Liver (tissue), 9 donors: ENCODE data around the gene ADAMTS6. TPM values are rescaled to one million over a fixed set of nuclear protein-coding genes. Genes with fewer than 3 reads are reported as not detected.

Experiments
- DNase-seq: peaks from one replicate; pipeline ENCODE4 v3.0.0-alpha.2; 2017; ENCODE audit warnings: low spot score
- H3K27ac ChIP-seq, 2 donors: one replicate each; pipeline ENCODE4 v1.7.0; 2013; ENCODE audit warnings: inconsistent platforms in 2 of 2, low read length in 2 of 2, control low read depth in 1 of 2, low read depth in 1 of 2, mild to moderate bottlenecking in 1 of 2
- H3K27me3 ChIP-seq, 4 donors: one replicate each; pipeline versions ENCODE4 v1.6.1 to v1.7.0; 2013; ENCODE audit warnings: low read length in 3 of 4, inconsistent platforms in 1 of 4, mild to moderate bottlenecking in 1 of 4, moderate library complexity in 1 of 4; ENCODE audit not compliant: control insufficient read depth in 4 of 4, insufficient read depth in 4 of 4
- H3K36me3 ChIP-seq, 4 donors: one replicate each; pipeline versions ENCODE4 v1.6.1 to v1.7.0; 2013; ENCODE audit warnings: low read length in 3 of 4, mild to moderate bottlenecking in 3 of 4, low read depth in 1 of 4, moderate library complexity in 1 of 4; ENCODE audit not compliant: control insufficient read depth in 4 of 4, insufficient read depth in 3 of 4
- H3K4me1 ChIP-seq, 4 donors: one replicate each; pipeline versions ENCODE4 v1.6.1 to v1.7.0; 2013; ENCODE audit warnings: low read length in 3 of 4, mild to moderate bottlenecking in 3 of 4, moderate library complexity in 1 of 4; ENCODE audit not compliant: control insufficient read depth in 4 of 4, insufficient read depth in 4 of 4
- H3K4me3 ChIP-seq, 3 donors: one replicate each; pipeline versions ENCODE4 v1.6.1 to v1.7.0; 2013; ENCODE audit warnings: low read length in 3 of 3, control low read depth in 1 of 3, low read depth in 1 of 3, mild to moderate bottlenecking in 1 of 3
- H3K9ac ChIP-seq, 2 donors: one replicate each; pipeline ENCODE4 v1.7.0; 2013; ENCODE audit warnings: low read length in 2 of 2, mild to moderate bottlenecking in 2 of 2, moderate library complexity in 2 of 2, control low read depth in 1 of 2, low read depth in 1 of 2
- H3K9me3 ChIP-seq, 4 donors: one replicate each; pipeline versions ENCODE4 v1.6.1 to v1.7.0; 2013; ENCODE audit warnings: low read length in 3 of 4; ENCODE audit not compliant: control insufficient read depth in 4 of 4
- ATF3 ChIP-seq: IDR thresholded peaks from 2 replicates; pipeline ENCODE4 v1.6.1; 2016; ENCODE audit warnings: antibody characterized with exemption
- CTCF ChIP-seq: fragments of 150-350 bp; IDR thresholded peaks from 2 replicates; pipeline ENCODE4 v1.5.1; 2017; ENCODE audit warnings: improper control_type of control experiment, low read depth, low read length; ENCODE audit not compliant: missing input control
- EGR1 ChIP-seq, 2 donors: IDR thresholded peaks; 2 replicates each; pipeline ENCODE4 v1.6.1; 2016 to 2018; ENCODE audit warnings: antibody characterized with exemption in 2 of 2, low read depth in 2 of 2
- FOXA1 ChIP-seq: IDR thresholded peaks from 2 replicates; pipeline ENCODE4 v1.6.1; 2016; ENCODE audit warnings: antibody characterized with exemption
- FOXA2 ChIP-seq: IDR thresholded peaks from 2 replicates; pipeline ENCODE4 v1.6.1; 2016; ENCODE audit warnings: antibody characterized with exemption
- GABPA ChIP-seq, 2 donors: IDR thresholded peaks in 1 of 2; conservative IDR thresholded peaks in 1 of 2; 2 replicates each; pipeline ENCODE4 v1.6.1; 2016; ENCODE audit warnings: antibody characterized with exemption in 2 of 2, mild to moderate bottlenecking in 1 of 2, moderate library complexity in 1 of 2
- HNF4A ChIP-seq, 2 donors: conservative IDR thresholded peaks; 2 replicates each; pipeline ENCODE4 v1.6.1; 2016; ENCODE audit warnings: antibody characterized with exemption in 2 of 2, mild to moderate bottlenecking in 2 of 2
- HNF4G ChIP-seq: IDR thresholded peaks from 2 replicates; pipeline ENCODE4 v1.6.1; 2016; ENCODE audit warnings: antibody characterized with exemption
- JUND ChIP-seq, 2 donors: IDR thresholded peaks; 2 replicates each; pipeline ENCODE4 v1.6.1; 2016; ENCODE audit warnings: antibody characterized with exemption in 2 of 2
- MAX ChIP-seq: IDR thresholded peaks from 2 replicates; pipeline ENCODE4 v1.6.1; 2016; ENCODE audit warnings: antibody characterized with exemption
- NR2F2 ChIP-seq: IDR thresholded peaks from 2 replicates; pipeline ENCODE4 v1.6.1; 2016; ENCODE audit warnings: antibody characterized with exemption
- RAD21 ChIP-seq, 2 donors: IDR thresholded peaks; 2 replicates each; pipeline ENCODE4 v1.6.1; 2016; ENCODE audit warnings: antibody characterized with exemption in 2 of 2, mild to moderate bottlenecking in 2 of 2
- REST ChIP-seq: IDR thresholded peaks from 2 replicates; pipeline ENCODE4 v1.6.1; 2016; ENCODE audit warnings: antibody characterized with exemption, mild to moderate bottlenecking
- RXRA ChIP-seq, 2 donors: IDR thresholded peaks; 2 replicates each; pipeline ENCODE4 v1.6.1; 2017 to 2018; ENCODE audit warnings: antibody characterized with exemption in 2 of 2, mild to moderate bottlenecking in 1 of 2
- SP1 ChIP-seq: IDR thresholded peaks from 2 replicates; pipeline ENCODE4 v1.6.1; 2018; ENCODE audit warnings: antibody characterized with exemption, mild to moderate bottlenecking
- TAF1 ChIP-seq: conservative IDR thresholded peaks from 2 replicates; pipeline ENCODE4 v1.6.1; 2016; ENCODE audit warnings: antibody characterized with exemption, mild to moderate bottlenecking
- YY1 ChIP-seq: IDR thresholded peaks from 2 replicates; pipeline ENCODE4 v1.6.1; 2016; ENCODE audit warnings: antibody characterized with exemption, mild to moderate bottlenecking
- ZBTB33 ChIP-seq: IDR thresholded peaks from 2 replicates; pipeline ENCODE4 v1.6.1; 2016; ENCODE audit warnings: antibody characterized with exemption
- WGBS: extraction: QIAGEN DNeasy Blood & Tissue Kit; methylation state at CpG from one replicate; pipeline ENCODE4 v1.1.7; 2013; 5-methylcytosine and 5-hydroxymethylcytosine counted together
- polyA plus RNA-seq, 2 donors: library from polyadenylated mRNA; stranded (reverse) in 1 of 2; unstranded in 1 of 2; fragments of 200-250 nt in 1 of 2; fragments of >200 nt in 1 of 2; fragmentation: Nextera tagmentation in 1 of 2; extraction: Ambion mirVana in 1 of 2; gene quantifications; one replicate each; pipeline versions ENCODE4 v1.2.1 to v1.2.3, GENCODE V29; 2013 to 2015
- total RNA-seq, 2 donors: library from RNA; depleted of rRNA; stranded (reverse); fragments of >200 nt; gene quantifications; one replicate each; pipeline ENCODE4 v1.2.3, GENCODE V29; 2014
- donor health status: healthy.
- donor health status: healthy.
- donor health status: healthy.
- donor health status: healthy.
- donor health status: healthy.

ADAMTS6 gene
- total and polyA plus RNA-seq, 4 donors, result 0.06 to 2.0 (median 0.59) TPM

GRCh38 chr5:65418661-65419060, 63.1 kb downstream of the ADAMTS6 start:
- no peak for TF ChIP-seq GABPA (IDR thresholded peaks at IDR 0.05 in 1 of 2, conservative IDR thresholded peaks at IDR 0.05 in 1 of 2)
- TF ChIP-seq ZBTB33, result no peak
- no peak for TF ChIP-seq ATF3
- no peak for TF ChIP-seq MAX
- TF ChIP-seq NR2F2, result no peak
- no peak for TF ChIP-seq FOXA1
- no peak for TF ChIP-seq REST
- no peak for TF ChIP-seq EGR1 (IDR thresholded peaks at IDR 0.05; ENCODE audit: low read depth in 2 of 2)
- 93% methylated on average over 2 of the region's 2 CpGs for WGBS
- no peak overlapping the region for H3K4me3 ChIP-seq
- no peak overlapping the region for H3K9ac ChIP-seq
- no peak for DNase-seq
- H3K36me3 ChIP-seq, result no peaks in the 10 kb centered on the region
- H3K4me1 ChIP-seq, result no peaks in the 10 kb centered on the region
- H3K27ac ChIP-seq, result no peak overlapping the region
- H3K27me3 ChIP-seq, result no peaks in the 10 kb centered on the region
- H3K9me3 ChIP-seq, result peaks cover 0 to 10% (median 0%) of the 10 kb centered on the region in 4 donors

- 65% methylated on average over 2 of the region's 2 CpGs for WGBS
- H3K4me3 ChIP-seq, result no peak overlapping the region
- H3K27ac ChIP-seq, result no peak overlapping the region
- no peaks in the 10 kb centered on the region for H3K36me3 ChIP-seq
- peaks cover 0 to 7% (median 0%) of the 10 kb centered on the region in 4 donors for H3K9me3 ChIP-seq
- no peak overlapping the region for H3K9ac ChIP-seq
- no peak for DNase-seq
- no peaks in the 10 kb centered on the region for H3K4me1 ChIP-seq
- no peaks in the 10 kb centered on the region for H3K27me3 ChIP-seq
- no peak for TF ChIP-seq YY1
- TF ChIP-seq MAX, result no peak
- TF ChIP-seq ATF3, result no peak
- TF ChIP-seq FOXA1, result no peak
- no peak for TF ChIP-seq EGR1 (IDR thresholded peaks at IDR 0.05; ENCODE audit: low read depth in 2 of 2)
- no peak for TF ChIP-seq CTCF
- no peak for TF ChIP-seq JUND (IDR thresholded peaks at IDR 0.05)
- TF ChIP-seq RXRA (IDR thresholded peaks at IDR 0.05), result no peak
- no peak for TF ChIP-seq RAD21 (IDR thresholded peaks at IDR 0.05)
- TF ChIP-seq TAF1, result no peak
- no peak for TF ChIP-seq SP1
- TF ChIP-seq ZBTB33, result no peak
- no peak for TF ChIP-seq NR2F2
- no peak for TF ChIP-seq REST
- TF ChIP-seq HNF4A (conservative IDR thresholded peaks at IDR 0.05), result no peak
- no peak for TF ChIP-seq HNF4G
- TF ChIP-seq GABPA (IDR thresholded peaks at IDR 0.05 in 1 of 2, conservative IDR thresholded peaks at IDR 0.05 in 1 of 2), result no peak
- no peak for TF ChIP-seq FOXA2
Measured at GRCh38 chr5:65413822-65414221, 67.9 kb downstream of the ADAMTS6 start.
